NT2/D1 (cell line): ENCODE measurements around the gene MYO7A.

Experiments used
- SUZ12 ChIP-seq: IDR thresholded peaks from 2 replicates; pipeline ENCODE4 v1.6.1; 2011; ENCODE audit not compliant: insufficient read length, insufficient read depth; ENCODE audit errors: extremely low read depth
- YY1 ChIP-seq: IDR thresholded peaks from 2 replicates; pipeline ENCODE4 v1.6.1; 2011; ENCODE audit not compliant: insufficient read length, insufficient read depth
- ZNF274 ChIP-seq: IDR thresholded peaks from 2 replicates; pipeline ENCODE4 v1.6.1; 2011; ENCODE audit warnings: mild to moderate bottlenecking, low read depth, low read length

DNA sequence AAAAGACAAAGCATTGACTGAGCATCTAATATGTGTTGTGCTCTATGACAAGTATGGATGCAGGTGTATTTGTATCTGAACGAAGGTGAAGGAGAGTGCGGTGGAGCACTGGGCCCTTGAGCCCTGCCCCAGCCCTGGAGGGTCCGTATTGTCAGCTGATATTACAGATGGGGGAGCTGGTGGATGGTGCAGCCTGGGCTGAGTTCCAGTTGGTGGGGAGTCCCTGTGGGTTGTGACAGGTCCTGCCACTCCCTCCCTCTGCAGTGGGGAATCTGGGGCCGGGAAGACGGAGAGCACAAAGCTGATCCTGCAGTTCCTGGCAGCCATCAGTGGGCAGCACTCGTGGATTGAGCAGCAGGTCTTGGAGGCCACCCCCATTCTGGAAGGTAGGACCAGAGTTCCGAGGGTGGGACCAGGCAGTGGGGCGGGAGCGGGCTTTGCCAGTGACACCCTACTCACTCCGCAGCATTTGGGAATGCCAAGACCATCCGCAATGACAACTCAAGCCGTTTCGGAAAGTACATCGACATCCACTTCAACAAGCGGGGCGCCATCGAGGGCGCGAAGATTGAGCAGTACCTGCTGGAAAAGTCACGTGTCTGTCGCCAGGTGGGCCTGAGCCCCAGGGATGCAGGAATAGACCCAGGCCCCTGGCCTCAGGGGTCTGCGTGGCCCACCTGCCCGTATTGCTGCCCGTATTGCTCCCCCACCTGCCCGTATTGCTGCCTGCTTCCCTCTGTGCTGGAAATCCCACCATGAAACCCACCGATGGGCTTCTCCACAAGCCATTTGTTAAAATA is 28.6 kb downstream of the MYO7A start:
- TF ChIP-seq ZNF274, result no peak
- no peak for TF ChIP-seq SUZ12
- TF ChIP-seq YY1, result no peak
